LNCaP clone FGC (cell line): Measurements from ENCODE around the gene CDKN2B-AS1.

Experiments
- DNase-seq: peaks from one replicate; pipeline ENCODE4 v3.0.0-alpha.2; 2011; ENCODE audit warnings: low read depth
- H3K4me3 ChIP-seq: 2 replicates; pipeline ENCODE4 v1.5.1; 2011; ENCODE audit warnings: mild to moderate bottlenecking, low read depth, low read length, control low read depth
- TF ChIP-seq, protein P1 (sequence below): IDR thresholded peaks from 2 replicates; pipeline ENCODE4 v1.5.1; 2012; ENCODE audit warnings: mild to moderate bottlenecking; ENCODE audit not compliant: control insufficient read depth, insufficient read depth; ENCODE audit errors: extremely low read depth

Gene CDKN2B-AS1

GRCh38 chr9:22107202-22108045 lies 112.8 kb downstream of the CDKN2B-AS1 start:
- TF ChIP-seq, protein P1, sequence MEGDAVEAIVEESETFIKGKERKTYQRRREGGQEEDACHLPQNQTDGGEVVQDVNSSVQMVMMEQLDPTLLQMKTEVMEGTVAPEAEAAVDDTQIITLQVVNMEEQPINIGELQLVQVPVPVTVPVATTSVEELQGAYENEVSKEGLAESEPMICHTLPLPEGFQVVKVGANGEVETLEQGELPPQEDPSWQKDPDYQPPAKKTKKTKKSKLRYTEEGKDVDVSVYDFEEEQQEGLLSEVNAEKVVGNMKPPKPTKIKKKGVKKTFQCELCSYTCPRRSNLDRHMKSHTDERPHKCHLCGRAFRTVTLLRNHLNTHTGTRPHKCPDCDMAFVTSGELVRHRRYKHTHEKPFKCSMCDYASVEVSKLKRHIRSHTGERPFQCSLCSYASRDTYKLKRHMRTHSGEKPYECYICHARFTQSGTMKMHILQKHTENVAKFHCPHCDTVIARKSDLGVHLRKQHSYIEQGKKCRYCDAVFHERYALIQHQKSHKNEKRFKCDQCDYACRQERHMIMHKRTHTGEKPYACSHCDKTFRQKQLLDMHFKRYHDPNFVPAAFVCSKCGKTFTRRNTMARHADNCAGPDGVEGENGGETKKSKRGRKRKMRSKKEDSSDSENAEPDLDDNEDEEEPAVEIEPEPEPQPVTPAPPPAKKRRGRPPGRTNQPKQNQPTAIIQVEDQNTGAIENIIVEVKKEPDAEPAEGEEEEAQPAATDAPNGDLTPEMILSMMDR = no peak
- no peak for DNase-seq
- no peak overlapping the region for H3K4me3 ChIP-seq

DNA sequence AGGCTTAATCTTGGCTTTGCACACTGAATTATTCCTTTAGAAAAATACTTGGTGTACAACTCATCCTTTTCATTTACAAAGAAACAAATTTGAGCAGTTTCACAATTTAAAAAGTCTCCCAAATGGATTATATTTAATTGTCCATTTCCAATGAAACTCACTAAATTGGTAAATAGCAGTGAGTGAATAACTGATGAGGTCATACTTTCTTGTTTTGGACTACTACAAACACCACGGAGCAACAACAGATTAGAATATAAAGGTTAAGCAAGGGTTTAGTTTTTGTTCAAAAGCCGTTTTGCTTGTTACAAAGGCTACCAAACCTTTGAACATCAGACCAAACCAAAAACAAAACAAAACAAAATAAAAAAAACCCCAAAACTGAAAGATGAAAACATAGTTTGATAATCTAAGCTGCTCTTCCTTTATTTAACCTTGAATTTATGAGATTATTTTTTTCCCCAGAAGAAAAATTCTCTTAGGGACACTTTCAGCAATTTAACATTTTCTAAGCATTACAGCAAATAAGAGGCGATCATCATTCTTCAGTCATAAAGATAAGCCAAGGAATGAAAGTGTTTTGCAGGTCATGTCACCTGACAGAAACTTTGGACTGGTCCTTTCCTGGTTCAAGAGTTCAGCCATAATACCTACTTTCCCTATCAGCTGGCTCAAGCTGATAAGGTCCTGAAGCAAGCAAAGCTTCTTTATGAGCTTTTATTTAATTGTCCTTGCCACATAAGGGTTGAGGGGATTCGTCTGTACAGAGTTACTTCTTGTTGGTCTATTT lies 114.2 kb downstream of the CDKN2B-AS1 start:
- H3K4me3 ChIP-seq = no peak overlapping the region
- TF ChIP-seq, protein P1 = no peak
- no peak for DNase-seq

- no peak overlapping the region for H3K4me3 ChIP-seq
- TF ChIP-seq, protein P1 = no peak
- DNase-seq = no peak
Measured at GRCh38 chr9:22111176-22111953, 116.8 kb downstream of the CDKN2B-AS1 start.

DNA sequence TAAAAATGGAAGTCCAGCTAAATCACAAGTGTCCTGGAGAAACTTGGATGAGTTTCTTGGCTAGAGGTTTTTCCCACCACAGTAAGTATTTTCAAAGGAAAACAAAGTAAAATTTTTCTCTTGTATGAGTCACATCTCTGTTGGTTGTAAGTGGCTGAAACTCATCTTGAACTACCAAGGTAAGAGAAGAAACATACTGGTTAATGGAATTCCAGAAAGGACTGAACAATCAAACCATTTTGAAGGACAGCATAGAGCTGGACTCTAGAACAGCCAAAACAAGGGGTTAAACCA lies 117.3 kb downstream of the CDKN2B-AS1 start:
- H3K4me3 ChIP-seq = no peak overlapping the region
- TF ChIP-seq, protein P1 = no peak
- DNase-seq = no peak

DNA sequence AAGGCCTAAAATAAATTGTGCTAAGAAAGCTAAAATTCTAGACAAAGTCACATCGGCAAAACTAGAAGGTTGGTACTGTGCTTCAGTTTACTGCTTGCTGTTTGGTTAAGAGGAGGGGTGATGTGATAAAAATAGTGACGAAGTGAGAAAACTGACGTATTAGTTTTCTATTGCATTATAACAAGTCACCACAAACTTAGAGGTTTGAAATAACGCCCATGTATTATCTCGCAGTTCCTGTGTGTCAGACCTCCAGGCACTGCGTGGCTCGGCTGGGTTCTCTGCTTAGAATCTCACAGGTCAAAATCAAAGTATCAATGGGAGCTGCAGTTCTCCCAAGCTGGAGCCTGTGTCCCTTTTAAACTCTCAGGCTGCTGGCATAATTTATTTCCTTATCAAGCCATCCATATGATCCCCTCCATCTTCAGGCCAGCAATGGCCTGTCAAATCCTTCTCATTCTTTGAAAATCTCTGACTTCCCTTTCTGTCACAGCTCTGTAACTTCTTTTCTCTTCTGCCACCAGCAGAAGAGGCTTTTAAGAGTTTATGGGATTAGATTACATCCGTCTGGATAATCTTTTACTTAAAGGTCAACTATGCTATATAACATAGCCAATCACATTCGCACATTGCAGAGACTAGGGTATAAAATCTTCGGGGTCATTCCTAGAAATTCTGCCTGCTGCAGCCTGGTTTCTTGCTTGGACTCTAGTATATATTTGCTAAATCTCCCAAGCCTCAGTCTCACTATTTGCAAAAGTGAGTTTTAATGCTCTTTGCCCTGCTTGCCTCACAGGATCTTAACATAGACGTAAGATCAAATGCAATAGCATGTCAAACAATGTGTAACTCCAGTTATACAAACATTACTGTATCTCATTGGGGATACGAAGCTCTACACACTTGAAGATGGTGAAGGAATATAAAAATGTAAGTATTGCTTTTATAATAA lies 118.6 kb downstream of the CDKN2B-AS1 start:
- DNase-seq = no peak
- TF ChIP-seq, protein P1 = no peak
- H3K4me3 ChIP-seq = no peak overlapping the region

GRCh38 chr9:22114956-22115355 lies 120.4 kb downstream of the CDKN2B-AS1 start:
- no peak overlapping the region for H3K4me3 ChIP-seq
- no peak for DNase-seq
- TF ChIP-seq, protein P1 = no peak
